GM13976 (cell line): ENCODE measurements around the gene CHRNB1.
"Not testable (repeated sequence)": the region's sequence is repeated elsewhere in the genome, so short reads cannot be mapped to it uniquely, and the experiment has no call there.

Source experiments
- DNase-seq: peaks from one replicate; pipeline ENCODE4 v3.0.0; 2012; ENCODE audit warnings: low spot score
- CTCF ChIP-seq: IDR thresholded peaks from 2 replicates; pipeline ENCODE4 v1.5.1; 2012; ENCODE audit warnings: borderline replicate concordance, mild to moderate bottlenecking; ENCODE audit not compliant: insufficient read depth; ENCODE audit errors: extremely low read depth, missing control alignments, control extremely low read depth
- in situ Hi-C: fragments of 300-500 bp; cut with MboI; formaldehyde crosslinking; loops from one replicate; pipeline ENCODE4 v1.12.0; 2022; ENCODE audit warnings: low sequenced_read_pairs, mixed read lengths, inconsistent platforms; ENCODE audit not compliant: unreplicated experiment

The CHRNB1 gene

GRCh38 chr17:7477392-7478275 lies 32.8 kb downstream of the CHRNB1 start:
- TF ChIP-seq CTCF = no peak
- in situ Hi-C loops = no loop called here
- DNase-seq = no peak

- DNase-seq = peak; percentile 79
- TF ChIP-seq CTCF = no peak
- in situ Hi-C loops = no loop called here
These were observed 33.7 kb downstream of the CHRNB1 start for GRCh38 chr17:7478276-7479212.

- DNase-seq = peak; percentile 85
- TF ChIP-seq CTCF = no peak
- in situ Hi-C loops = no loop called here
These were observed 34.6 kb downstream of the CHRNB1 start, which contains the start of gene ZBTB4 for GRCh38 chr17:7479213-7480088. TSS of gene ZBTB4 (minus strand) at chr17:7479631. CDS start at chr17:7466801, 12,830 bp downstream.

- in situ Hi-C loops = no loop called here
- no peak for TF ChIP-seq CTCF
- DNase-seq = no peak
These were observed 35.2 kb downstream of the CHRNB1 start for GRCh38 chr17:7480089-7480384.

- DNase-seq, in situ Hi-C loops: not testable (repeated sequence)
These were observed 36.4 kb downstream of the CHRNB1 start, which contains the start of gene SLC35G6 for GRCh38 chr17:7481275-7481674. TSS of gene SLC35G6 (plus strand) at chr17:7481446. CDS start at chr17:7481517, 71 bp downstream.

GRCh38 chr17:7481842-7482741 lies 37.2 kb downstream of the CHRNB1 start:
- in situ Hi-C loops = not testable (repeated sequence)

GRCh38 chr17:7482742-7483088 lies 37.9 kb downstream of the CHRNB1 start:
- in situ Hi-C loops, DNase-seq: not testable (repeated sequence)

More at GRCh38 chr17:7481842-7482741, 37.2 kb downstream of the CHRNB1 start:
- DNase-seq = not testable (repeated sequence)
